SJSA1 (cell line): Measurements from ENCODE around the gene PCP2. TPM values are rescaled to one million over a fixed set of nuclear protein-coding genes. Genes with fewer than 3 reads are reported as not detected.

Experiments
- DNase-seq, 2 experiments: peaks; one replicate each; pipeline ENCODE4 v3.0.0-alpha.2; 2015 to 2020; ENCODE audit warnings: low spot score in 2 of 2, low read depth in 1 of 2
- H3K27ac ChIP-seq: fragments of 250-450 bp; sonication (Bioruptor Pico); 2 replicates; pipeline ENCODE4 v1.5.1; 2020; ENCODE audit warnings: mild to moderate bottlenecking, moderate library complexity
- H3K27me3 ChIP-seq: fragments of 250-450 bp; sonication (Bioruptor Pico); replicated peaks from 2 replicates; pipeline ENCODE4 v1.5.1; 2020; ENCODE audit warnings: mild to moderate bottlenecking, moderate library complexity
- H3K36me3 ChIP-seq: fragments of 250-450 bp; sonication (Bioruptor Pico); 2 replicates; pipeline ENCODE4 v1.5.1; 2020; ENCODE audit warnings: mild to moderate bottlenecking
- H3K4me1 ChIP-seq: fragments of 250-450 bp; sonication (Bioruptor Pico); replicated peaks from 2 replicates; pipeline ENCODE4 v1.6.1; 2021; ENCODE audit warnings: mild to moderate bottlenecking
- H3K4me3 ChIP-seq: fragments of 250-450 bp; sonication (Bioruptor Pico); 2 replicates; pipeline ENCODE4 v1.5.1; 2020; ENCODE audit warnings: mild to moderate bottlenecking
- H3K9me3 ChIP-seq: fragments of 250-450 bp; sonication (Bioruptor Pico); replicated peaks from 2 replicates; pipeline ENCODE4 v1.5.1; 2020; ENCODE audit warnings: mild to moderate bottlenecking
- total RNA-seq: library from RNA; depleted of rRNA; stranded (reverse); fragments of >200 nt; shearing (Covaris generic); gene quantifications from 2 replicates; pipeline ENCODE4 v1.2.3, GENCODE V29; 2014

The PCP2 gene
- total RNA-seq, 1 experiment from 2014 or later = not detected

GRCh38 chr19:7612282-7613274 lies 20.9 kb downstream of the PCP2 start:
- Histone ChIP-seq H3K4me3 (no peak overlapping the region), H3K4me1 (no peaks in the 10 kb centered on the region), H3K9me3 (no peaks in the 10 kb centered on the region), H3K27ac (no peak overlapping the region), H3K27me3 (no peaks in the 10 kb centered on the region), H3K36me3 (no peaks in the 10 kb centered on the region)
- no peak for DNase-seq

GRCh38 chr19:7611541-7612279 lies 21.8 kb downstream of the PCP2 start:
- Histone ChIP-seq H3K27ac (no peak overlapping the region), H3K36me3 (no peaks in the 10 kb centered on the region), H3K27me3 (no peaks in the 10 kb centered on the region), H3K4me3 (no peak overlapping the region), H3K4me1 (no peaks in the 10 kb centered on the region), H3K9me3 (no peaks in the 10 kb centered on the region)
- peak in 1 of 2 experiments; percentile 31 for DNase-seq

- Histone ChIP-seq H3K9me3 (no peaks in the 10 kb centered on the region), H3K27me3 (no peaks in the 10 kb centered on the region), H3K4me1 (no peaks in the 10 kb centered on the region), H3K36me3 (no peaks in the 10 kb centered on the region), H3K4me3 (no peak overlapping the region), H3K27ac (no peak overlapping the region)
- peak in 1 of 2 experiments; percentile 29 for DNase-seq
These were observed 22.9 kb downstream of the PCP2 start for GRCh38 chr19:7610491-7611240.

GRCh38 chr19:7607874-7608560 lies 25.5 kb downstream of the PCP2 start:
- Histone ChIP-seq H3K4me3 (no peak overlapping the region), H3K27ac (no peak overlapping the region), H3K9me3 (no peaks in the 10 kb centered on the region), H3K27me3 (no peaks in the 10 kb centered on the region), H3K36me3 (no peaks in the 10 kb centered on the region), H3K4me1 (no peaks in the 10 kb centered on the region)
- DNase-seq = no peak

- no peak overlapping the region for H3K4me3 ChIP-seq
- H3K4me1 ChIP-seq = no peaks in the 10 kb centered on the region
- no peak overlapping the region for H3K27ac ChIP-seq
- H3K36me3 ChIP-seq = no peaks in the 10 kb centered on the region
- no peaks in the 10 kb centered on the region for H3K9me3 ChIP-seq
- H3K27me3 ChIP-seq = no peaks in the 10 kb centered on the region
- DNase-seq = no peak
These were observed 26.2 kb downstream of the PCP2 start for GRCh38 chr19:7607212-7607873.

- no peak overlapping the region for H3K27ac ChIP-seq
- H3K36me3 ChIP-seq = no peaks in the 10 kb centered on the region
- H3K4me3 ChIP-seq = no peak overlapping the region
- no peak for DNase-seq
- H3K9me3 ChIP-seq = no peaks in the 10 kb centered on the region
- 0 out of 2 replicates have a peak, but pooled peaks cover 3% of the 10 kb centered on the region for H3K27me3 ChIP-seq
- H3K4me1 ChIP-seq = no peaks in the 10 kb centered on the region
These were observed 27.2 kb downstream of the PCP2 start for GRCh38 chr19:7606289-7606688.

GRCh38 chr19:7605490-7606222 lies 27.9 kb downstream of the PCP2 start:
- DNase-seq = peak; percentile 22 to 46
- Histone ChIP-seq H3K4me3 (no peak overlapping the region), H3K4me1 (no peaks in the 10 kb centered on the region), H3K36me3 (no peaks in the 10 kb centered on the region), H3K27ac (no peak overlapping the region), H3K27me3 (0 out of 2 replicates have a peak, but pooled peaks cover 3% of the 10 kb centered on the region), H3K9me3 (no peaks in the 10 kb centered on the region)

- Histone ChIP-seq H3K27ac (no peak overlapping the region), H3K4me1 (no peaks in the 10 kb centered on the region), H3K36me3 (no peaks in the 10 kb centered on the region), H3K4me3 (no peak overlapping the region), H3K27me3 (0 out of 2 replicates have a peak, but pooled peaks cover 3% of the 10 kb centered on the region), H3K9me3 (no peaks in the 10 kb centered on the region)
- DNase-seq = no peak
These were observed 29.6 kb downstream of the PCP2 start for GRCh38 chr19:7603919-7604318.

GRCh38 chr19:7602935-7603497 lies 30.5 kb downstream of the PCP2 start:
- Histone ChIP-seq H3K27me3 (0 out of 2 replicates have a peak, but pooled peaks cover 9% of the 10 kb centered on the region), H3K36me3 (no peaks in the 10 kb centered on the region), H3K27ac (no peak overlapping the region), H3K4me3 (no peak overlapping the region), H3K4me1 (no peaks in the 10 kb centered on the region), H3K9me3 (no peaks in the 10 kb centered on the region)
- DNase-seq = no peak

GRCh38 chr19:7602240-7602934 lies 31.1 kb downstream of the PCP2 start:
- Histone ChIP-seq H3K4me1 (no peaks in the 10 kb centered on the region), H3K36me3 (no peaks in the 10 kb centered on the region), H3K4me3 (no peak overlapping the region), H3K27me3 (peaks cover 14% of the 10 kb centered on the region), H3K27ac (no peak overlapping the region), H3K9me3 (no peaks in the 10 kb centered on the region)
- DNase-seq = no peak

GRCh38 chr19:7600721-7601120 lies 32.8 kb downstream of the PCP2 start:
- peaks cover 26% of the 10 kb centered on the region for H3K27me3 ChIP-seq
- no peaks in the 10 kb centered on the region for H3K4me1 ChIP-seq
- no peak for DNase-seq

More at GRCh38 chr19:7600721-7601120, 32.8 kb downstream of the PCP2 start:
- Histone ChIP-seq H3K4me3 (no peak overlapping the region), H3K36me3 (no peaks in the 10 kb centered on the region), H3K27ac (no peak overlapping the region), H3K9me3 (no peaks in the 10 kb centered on the region)
